Measurements from ENCODE around the gene CARD19.

- TF ChIP-seq CTCF (IDR thresholded peaks at IDR 0.05): no peak
- no peak for TF ChIP-seq POLR2A (IDR thresholded peaks at IDR 0.05)
Observed at GRCh38 chr9:93092251-93092991, 3.6 kb upstream of the CARD19 start.
